ENCODE data around the gene CEP112. TPM values are rescaled to one million over a fixed set of nuclear protein-coding genes. Genes with fewer than 3 reads are reported as not detected.

CEP112 gene
- total and polyA plus RNA-seq, 2 of the 8 experiments (the other 6 are each of a cell fraction or from before 2014, with no cell fraction given): 0.62 to 3.1 TPM

GRCh38 chr17:65973237-65973636 lies 218.7 kb downstream of the CEP112 start (continued):
- TF ChIP-seq CHD7 (IDR thresholded peaks at IDR 0.05; ENCODE audit: insufficient replicate concordance, low read length) (no peak), BACH1 (IDR thresholded peaks at IDR 0.05; ENCODE audit: low read length) (no peak), CBX8 (IDR thresholded peaks at IDR 0.05; ENCODE audit: borderline replicate concordance, low read depth, low read length) (no peak), RBBP5 (IDR thresholded peaks at IDR 0.05; ENCODE audit: borderline replicate concordance, low read depth, low read length) (no peak), SIRT6 (IDR thresholded peaks at IDR 0.05; ENCODE audit: low read length) (no peak), PHF8 (conservative IDR thresholded peaks at IDR 0.05; ENCODE audit: low read depth, low read length) (no peak), RXRA (IDR thresholded peaks at IDR 0.05; ENCODE audit: insufficient read depth, low read depth, low read length) (no peak), YY1 (IDR thresholded peaks at IDR 0.05; ENCODE audit: low read depth, low read length) (no peak), CBX5 (IDR thresholded peaks at IDR 0.05; ENCODE audit: low read depth, low read length) (no peak), CHD1 (IDR thresholded peaks at IDR 0.05; ENCODE audit: low read depth, low read length) (no peak), NANOG (IDR thresholded peaks at IDR 0.05; ENCODE audit: insufficient read depth, low read depth, low read length, poor library complexity, severe bottlenecking) (no peak)
- TF ChIP-seq, protein P1, sequence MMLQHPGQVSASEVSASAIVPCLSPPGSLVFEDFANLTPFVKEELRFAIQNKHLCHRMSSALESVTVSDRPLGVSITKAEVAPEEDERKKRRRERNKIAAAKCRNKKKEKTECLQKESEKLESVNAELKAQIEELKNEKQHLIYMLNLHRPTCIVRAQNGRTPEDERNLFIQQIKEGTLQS (IDR thresholded peaks at IDR 0.05; ENCODE audit: insufficient read depth, low read depth, low read length): no peak

Measured in H1 (cell line).